GM19023 (cell line): ENCODE results near the gene CLPSL2.

Experiments
- ATAC-seq: cut with Tn5 transposase; IDR thresholded peaks from one replicate; pipeline ENCODE4 v1.9.1; 2021; ENCODE audit warnings: mild to moderate bottlenecking, moderate library complexity; ENCODE audit not compliant: unreplicated experiment

CLPSL2 gene

DNA sequence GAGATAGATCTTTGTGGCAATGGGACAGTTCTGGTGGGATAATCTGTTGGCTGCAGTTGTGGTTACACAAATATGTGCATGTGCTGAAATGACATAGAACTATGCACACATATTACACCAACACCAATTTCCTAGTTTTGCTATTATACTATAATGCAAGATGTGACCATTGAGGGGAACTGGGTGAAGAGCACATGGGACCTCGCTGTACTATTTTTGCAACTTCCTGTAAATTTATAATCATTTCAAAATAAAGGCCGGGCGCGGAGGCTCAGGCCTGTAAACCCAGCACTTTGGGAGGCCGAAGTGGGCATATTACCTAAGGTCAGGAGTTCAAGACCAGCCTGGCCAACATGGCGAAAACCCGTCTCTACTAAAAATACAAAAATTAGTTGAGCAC is 30.9 kb upstream of the CLPSL2 start:
- no peak for ATAC-seq

DNA sequence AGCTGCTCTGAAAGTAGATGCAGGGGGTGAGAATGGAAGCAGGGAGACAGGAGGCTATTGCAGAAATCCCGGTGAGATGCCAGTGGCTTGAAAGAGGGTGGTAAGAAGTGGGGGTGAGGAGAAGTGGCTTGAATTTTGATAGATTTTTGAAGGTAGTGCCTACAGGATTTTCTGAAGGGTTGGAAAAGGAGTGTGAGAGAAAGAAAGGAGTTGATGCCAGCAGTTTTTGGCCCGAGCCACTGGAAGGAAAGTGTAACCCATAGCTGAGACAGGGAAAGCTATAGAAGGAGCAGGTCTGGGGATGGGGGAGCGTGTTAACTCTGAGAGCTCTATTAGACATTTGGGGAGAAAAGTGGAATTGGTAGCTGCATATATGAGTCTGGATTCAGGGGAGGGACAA is 29.9 kb upstream of the CLPSL2 start:
- no peak for ATAC-seq

DNA sequence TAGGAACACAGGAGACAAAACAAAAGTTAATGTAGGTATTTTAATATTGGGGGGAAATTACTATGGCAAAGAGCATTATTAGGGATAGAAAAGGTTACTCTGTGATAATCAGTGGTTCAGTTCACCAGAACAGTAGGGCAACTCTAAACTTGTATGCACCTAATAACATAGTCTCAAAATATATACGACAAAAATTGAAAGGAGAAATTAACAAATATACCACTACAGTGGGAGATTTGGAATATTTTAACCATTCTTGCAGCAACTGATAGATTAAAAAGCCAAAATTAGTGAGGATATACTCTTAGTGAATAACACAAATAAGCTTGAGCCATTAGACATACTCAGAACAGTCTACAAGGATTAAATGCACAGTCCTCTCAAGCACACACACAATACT is 28.5 kb upstream of the CLPSL2 start:
- ATAC-seq = no peak

DNA sequence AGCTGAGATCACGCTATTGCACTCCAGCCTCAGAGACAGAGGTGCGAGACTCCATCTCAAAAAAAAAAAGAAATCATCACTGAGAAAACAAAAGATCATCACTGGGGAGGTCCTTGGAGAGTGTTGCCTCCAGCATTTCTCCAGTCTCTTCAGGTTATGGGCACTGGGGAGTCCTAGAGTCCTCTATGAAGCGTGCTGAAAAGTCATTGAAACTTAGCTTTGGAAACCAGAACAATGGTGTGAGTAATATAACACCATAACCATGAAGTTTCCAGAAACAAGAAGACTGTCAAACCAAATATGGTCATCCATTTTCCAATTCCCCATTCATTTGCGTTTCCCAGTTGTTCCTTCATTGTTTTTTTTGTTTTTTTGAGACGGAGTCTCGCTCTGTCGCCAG is 25.8 kb upstream of the CLPSL2 start:
- no peak for ATAC-seq

DNA sequence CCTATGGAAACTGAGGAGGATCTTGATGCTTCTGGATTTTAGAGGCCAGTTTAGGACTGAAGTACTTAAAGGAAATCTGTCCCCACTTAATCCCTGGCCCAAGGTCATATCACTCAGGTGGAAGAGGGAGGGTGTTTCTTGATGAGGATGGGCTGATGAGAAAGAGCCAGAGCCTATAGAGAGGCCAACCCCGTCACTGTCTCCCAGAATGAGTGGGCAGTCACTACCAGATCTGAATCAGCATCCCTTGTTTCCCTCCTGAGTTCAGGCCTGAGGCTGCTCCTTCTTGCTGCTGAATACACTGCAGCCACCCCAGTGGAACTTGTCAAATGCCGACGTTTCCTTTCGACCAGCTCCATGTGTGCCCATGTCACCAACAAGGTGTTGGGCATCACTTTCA is 24.8 kb upstream of the CLPSL2 start:
- ATAC-seq = no peak

DNA sequence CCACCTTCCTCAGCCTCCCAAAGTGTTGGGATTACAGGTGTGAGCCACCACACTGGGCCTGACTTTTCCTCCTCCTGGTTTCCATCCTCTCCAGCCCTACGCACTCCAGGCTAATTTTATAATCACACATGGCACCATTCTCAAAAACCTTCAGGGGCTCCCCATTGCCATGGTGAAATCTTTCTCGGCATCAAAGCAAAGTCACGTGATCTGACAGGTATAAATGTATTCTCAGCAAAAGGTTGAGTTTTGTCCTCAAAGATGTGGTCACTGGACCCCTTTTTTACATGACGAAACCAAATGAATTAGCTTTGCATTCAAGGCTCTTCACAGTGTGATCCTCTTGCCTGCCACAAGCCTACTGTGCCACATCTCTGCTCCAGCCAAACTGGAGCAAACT is 24.1 kb upstream of the CLPSL2 start:
- no peak for ATAC-seq

DNA sequence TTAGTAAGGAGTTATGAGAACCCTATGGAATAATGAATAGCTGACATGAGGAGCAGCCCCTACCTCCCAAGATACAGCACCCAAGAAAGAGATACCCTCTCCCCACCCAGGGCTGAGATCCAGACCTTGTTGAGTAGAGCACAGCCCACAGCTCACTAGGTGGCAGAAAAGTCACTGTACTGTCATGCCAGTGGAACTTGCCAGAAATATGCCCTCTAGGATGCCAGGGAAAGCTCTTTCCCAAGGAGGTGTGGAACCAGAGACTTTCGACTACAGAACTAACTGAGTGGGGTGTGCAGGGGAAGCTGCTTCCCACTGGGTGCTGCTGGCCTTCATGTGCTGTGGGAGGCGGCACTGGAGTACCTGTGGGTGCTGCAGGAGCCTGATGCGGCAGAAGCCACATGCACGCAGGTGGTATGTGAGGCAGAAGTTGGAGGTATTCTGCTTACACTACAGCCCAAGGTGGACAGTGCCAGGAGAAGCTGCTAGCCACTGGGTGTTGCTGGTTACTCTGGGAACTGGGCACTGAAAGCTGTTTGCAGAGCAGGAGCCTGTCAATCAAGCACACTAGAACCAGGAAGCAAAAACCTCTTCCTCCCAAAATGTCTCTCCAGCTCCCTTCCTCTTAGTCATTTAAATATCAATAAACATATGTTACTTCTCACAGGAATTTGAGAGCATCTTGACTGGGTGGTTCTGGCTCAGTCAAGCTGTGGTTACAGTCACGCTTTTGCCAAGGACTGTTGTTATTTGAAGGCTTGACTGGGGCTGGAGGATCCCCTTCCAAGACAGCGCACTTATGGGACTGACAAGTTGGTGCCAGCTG is 21.7 kb upstream of the CLPSL2 start:
- no peak for ATAC-seq

DNA sequence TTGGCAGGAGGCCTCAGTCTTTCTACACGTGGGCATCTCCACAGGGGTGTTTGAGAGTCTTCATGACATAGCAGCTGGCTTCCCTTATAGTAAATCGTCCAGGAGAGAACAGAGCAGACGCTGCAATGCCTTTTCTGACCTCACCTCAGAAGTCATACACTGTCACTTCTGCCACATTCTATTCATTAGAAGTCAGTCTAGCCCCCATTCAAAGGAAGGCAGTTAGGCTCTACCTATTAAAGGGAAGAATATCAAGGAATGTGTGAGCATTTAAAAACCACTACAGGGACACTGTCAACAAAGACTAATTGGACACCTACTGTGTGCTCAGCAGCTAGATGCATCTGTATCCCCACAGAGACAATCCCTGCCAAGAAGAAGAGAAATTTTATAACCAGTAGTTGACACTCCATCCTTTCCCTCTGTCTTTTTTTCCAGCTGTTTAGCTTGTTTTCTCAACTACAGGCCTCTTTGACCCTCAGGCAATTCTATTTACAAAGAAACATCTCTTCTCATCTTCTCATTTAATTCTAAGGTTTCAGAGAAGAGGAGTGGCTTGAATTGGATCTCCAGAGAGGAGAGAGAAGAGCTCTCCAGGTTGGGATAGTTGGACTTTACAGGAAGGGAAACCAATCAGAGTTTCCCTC is 21.0 kb upstream of the CLPSL2 start:
- no peak for ATAC-seq

DNA sequence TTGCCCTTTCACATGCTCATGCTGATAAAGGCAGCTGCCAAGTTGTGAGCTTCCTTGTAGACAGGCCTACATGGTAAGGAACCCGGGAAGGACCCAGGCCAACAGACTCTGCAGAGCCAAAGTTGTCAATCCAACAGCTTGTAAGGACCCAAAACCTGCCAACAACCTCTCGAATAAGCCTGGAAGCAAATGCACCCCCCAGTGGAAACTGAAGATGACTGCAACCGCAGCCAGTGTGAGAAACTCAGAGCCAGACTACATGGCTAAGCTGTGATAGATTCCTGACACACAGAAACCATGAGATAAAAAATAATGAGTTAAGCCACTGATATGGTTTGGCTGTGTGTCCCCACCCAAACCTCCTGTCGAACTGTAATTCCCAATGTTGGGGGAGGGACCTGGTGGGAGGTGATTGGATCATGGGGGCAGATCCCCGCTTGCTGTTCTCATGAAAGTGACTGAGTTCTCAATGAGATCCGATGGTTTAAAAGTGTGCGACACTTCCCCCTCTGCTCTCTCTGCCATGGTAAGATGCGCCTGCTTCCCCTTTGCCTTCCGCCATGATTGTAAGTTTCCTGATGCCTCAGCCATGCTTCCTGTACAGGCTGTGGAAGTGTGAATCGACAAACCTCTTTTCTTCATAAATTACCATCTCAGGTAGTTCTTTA is 18.8 kb upstream of the CLPSL2 start:
- ATAC-seq = no peak

DNA sequence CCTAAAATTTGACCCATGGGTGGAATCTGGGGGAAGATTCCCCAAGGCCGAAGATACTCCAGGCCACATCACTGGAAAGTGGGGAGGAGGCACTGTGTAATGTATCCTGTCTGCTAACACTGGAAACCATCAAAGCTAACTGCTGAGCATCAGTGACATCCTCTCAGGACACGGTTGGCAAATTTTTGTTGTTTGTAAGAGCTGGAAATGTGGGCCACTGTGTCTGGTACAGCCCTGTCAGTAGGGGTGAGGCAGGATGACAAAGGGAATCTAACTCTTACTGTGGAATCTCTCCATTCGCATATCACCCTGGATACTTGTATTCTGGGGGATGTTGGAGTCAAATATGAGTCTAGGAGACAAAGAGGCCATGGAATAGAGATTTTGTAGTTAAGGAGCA is 17.0 kb upstream of the CLPSL2 start:
- no peak for ATAC-seq

DNA sequence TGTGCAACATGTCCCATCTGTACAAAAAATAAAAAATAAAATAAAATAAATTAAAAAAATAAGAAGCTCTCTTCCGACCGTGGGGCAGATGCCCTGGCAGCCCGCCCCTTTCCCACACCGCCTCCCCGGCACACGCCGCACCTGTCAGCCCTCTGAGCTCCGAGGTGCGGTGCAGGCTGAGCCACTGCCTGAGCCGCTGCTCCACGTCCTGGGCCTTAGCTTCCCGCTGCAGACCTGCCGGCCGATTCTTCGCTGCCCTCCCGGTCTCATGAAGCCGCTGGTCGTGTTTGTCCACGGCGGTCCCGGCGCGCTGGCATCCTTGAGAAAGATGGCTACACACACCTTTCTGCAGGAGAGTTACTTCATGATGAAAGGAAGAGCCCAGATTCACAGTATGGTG is 10.7 kb upstream of the CLPSL2 start:
- no peak for ATAC-seq

DNA sequence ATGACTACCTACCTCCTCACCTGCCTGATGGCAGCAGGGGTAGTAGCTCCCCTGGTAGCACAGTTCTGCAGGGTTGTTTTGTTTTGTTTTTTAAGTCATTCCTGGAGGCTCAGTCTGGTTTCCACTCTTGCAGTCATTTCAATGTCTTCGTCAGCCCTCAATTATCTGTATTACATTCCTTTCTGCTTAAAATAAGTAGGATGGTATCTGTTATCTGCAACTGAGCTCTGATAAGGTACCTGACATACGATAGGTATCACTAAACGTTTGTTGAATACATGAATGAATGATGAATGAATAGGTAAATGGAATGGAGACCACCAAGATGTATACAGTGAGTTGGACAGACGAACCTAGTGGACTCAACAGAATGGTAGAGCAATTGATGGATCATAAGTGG is 7.2 kb upstream of the CLPSL2 start:
- ATAC-seq = no peak

DNA sequence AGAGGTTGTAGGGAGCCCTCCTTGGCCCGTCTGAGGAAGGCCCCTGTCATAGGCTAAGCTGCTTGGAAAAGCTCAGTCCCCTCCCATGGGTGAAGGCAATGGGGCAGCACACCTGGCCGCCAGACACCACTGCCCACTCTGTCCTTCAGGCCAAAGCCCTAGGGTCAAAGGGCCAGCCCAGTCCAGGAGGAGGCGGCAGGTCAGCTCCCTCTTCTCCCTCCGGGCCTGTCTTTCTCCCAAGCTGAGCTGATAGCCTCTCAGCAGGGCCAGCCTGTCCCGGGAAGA is 5.1 kb upstream of the CLPSL2 start:
- no peak for ATAC-seq

DNA sequence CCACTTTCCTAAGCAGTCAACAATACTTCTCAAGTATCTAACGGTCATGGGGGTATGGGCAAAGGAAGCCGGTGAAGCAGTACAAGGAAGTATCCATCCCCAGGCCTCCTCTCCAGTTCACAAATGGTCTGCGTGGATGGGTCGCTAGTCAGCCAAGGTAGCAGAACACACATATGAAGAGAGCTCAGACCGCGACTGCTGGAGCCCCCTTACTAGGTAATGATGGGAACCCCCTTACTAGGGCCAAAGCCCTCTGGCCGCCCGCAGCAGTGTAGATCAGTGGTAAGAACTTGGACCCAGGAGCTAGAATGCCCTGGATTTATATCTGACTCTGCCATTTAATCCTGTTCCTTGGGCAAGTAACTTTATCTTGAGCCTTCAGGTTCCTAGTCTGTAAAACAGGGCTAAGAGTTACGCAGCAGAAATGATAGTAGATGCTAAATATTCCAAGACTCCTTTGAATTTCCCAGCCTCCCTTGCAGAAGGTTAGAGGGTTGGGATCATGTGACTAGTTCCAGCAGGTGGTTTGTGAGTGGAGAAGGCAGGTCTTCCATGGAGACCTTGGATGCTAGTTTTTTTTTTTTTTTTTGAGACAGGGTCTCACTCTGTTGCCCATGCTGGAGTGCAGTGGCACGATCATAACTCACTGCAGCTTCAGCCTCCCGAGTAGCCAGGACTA is 2.1 kb upstream of the CLPSL2 start:
- no peak for ATAC-seq

DNA sequence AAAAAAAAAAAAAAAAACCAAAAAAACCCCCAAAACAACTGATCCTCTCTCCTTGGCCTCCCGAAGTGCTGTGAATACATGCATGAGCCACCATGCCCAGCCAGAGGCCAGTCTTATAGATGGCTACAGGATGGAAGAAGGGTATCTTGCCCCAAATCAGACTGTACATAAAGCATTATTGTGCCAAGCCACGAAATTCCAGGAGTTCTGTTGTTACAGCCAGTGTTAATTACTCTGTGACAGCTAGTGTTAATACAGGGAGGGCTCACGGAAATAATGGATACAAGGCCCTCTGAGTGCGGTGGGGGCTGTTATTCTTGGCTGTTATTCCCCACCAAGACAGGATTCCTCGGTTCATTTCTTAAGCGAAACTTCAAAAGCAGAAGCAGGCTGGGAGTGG is 1.4 kb upstream of the CLPSL2 start:
- no peak for ATAC-seq

DNA sequence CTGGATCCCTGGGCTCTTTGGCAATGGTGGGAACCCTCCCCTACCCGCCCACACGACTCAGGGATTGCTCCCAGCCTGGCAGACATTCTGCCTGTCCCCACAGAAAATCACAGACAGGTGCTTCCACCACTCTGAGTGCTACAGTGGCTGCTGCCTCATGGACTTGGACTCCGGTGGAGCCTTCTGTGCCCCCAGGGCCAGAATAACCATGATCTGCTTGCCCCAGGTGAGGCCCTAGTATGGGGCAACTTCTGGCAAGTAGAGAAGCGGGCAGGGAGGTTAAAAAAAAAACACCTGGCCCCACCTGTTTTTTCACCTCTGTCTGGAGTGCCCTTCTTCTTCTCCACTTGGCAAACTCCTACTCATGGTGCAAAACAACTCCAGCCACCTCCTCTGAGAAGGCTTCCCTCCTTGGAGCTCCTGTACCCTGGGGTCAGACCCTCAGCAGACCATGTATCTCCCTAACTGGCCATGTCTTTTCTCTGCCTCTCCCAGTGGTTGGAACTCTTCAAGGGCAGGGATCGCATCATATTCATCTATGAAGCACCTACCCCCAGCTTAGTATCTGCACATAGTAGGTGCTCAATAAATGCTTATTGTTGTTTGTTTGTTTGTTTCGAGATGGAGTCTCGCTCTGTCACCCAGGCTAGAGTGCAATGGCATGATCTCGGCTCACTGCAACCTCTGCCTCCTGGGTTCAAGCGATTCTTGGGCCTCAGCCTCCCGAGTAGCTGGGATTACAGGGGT is 1.1 kb downstream of the CLPSL2 start:
- ATAC-seq = no peak

DNA sequence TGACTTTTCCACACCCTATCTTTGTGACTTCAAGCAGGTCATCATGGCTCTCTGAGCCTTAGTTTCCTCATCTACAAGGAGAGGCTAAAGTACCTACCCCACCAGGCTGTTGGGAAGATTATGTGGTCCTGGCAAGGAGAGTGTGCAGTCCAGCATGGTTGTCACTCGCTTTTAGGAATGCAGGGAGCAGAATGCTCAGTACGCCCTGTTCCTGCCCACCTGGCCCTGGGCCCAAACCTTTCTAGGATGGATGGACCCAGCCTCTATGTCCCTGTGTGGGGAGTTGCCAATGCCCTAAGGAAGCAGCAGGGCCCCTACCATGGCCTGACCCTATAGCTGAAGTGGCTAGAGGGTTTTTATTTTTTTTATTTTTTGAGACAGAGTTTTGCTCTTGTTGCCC is 2.0 kb downstream of the CLPSL2 start:
- ATAC-seq = no peak

DNA sequence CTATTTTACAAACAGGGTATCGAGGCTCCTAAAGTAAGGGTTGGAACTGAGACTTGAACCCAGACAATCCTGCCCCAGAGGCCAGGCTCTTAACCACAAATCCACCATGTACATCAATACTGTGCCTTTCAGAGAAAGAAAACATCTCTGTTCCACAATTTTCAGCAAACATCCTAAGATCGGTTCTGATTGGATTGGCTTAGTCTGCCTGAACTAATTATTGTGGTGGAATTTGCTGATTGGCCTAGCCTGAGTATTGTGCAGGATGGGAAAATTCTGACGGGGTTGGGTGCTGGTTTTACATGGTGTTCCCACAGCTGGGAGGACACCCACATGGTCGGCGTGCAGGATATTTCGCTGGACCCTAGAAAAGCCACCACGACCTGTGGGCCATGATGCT is 4.3 kb downstream of the CLPSL2 start, which contains the start of gene CLPSL1:
TSS of gene CLPSL1 (plus strand) at position 301 of the 400 bp plus-strand sequence. CDS start at position 393, 92 bp downstream.
- ATAC-seq = no peak

DNA sequence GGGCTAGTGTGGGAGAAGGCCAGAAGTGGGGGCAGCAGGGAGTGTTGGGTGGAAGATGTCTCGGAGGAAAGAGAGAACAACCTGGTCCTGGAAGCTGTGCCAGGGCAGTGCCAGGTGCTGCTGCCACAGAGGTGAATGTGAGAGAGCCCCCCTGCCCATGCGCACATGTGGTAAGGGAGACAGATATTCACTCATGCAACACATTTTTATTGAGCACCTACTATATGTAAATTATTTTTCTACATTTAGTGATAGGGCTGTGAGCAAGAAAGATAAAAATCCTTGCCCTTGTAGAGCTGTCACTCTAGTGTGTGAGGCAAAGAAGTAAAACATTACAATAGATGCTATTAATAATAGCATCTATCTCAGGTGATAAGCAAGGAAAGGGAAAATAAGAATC is 4.9 kb downstream of the CLPSL2 start:
- ATAC-seq = no peak

DNA sequence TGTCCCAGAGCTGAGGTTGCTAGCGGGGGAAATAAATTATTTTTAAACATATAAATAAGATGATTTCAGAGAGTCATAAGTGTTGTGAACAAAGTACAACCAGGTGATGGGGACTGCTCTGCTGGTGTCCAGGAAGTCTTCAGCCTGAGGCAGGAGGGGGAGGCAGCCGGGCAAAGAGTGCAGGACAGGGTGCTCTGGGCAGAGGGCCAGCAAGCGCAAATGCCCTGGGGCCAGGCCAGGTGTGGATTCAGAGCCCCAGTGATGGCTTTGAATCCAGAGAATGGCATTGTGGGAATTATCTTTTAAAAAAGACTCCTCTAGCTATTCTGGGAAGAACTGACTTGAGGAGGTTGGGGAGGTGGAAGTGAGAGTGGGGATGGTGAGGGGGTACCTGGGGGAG is 6.0 kb downstream of the CLPSL2 start:
- ATAC-seq = no peak

DNA sequence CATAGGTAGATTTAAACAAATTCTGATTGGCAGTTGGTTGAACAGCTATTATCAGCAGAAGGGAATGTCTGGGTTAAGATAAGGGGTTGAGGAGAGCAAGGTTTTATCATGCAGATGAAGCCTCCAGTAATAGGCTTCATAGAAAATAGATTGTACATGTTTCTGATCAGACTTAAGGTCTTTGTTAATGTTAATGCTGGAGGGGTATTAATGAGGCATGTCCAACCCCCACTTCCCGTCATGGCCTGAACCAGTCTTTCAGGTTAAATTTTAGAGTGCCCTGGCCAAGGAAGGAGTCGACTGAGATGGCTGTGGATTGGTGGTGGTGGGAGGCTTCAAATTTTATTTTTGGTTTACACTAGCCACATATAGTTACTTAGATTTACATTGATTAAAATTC is 7.8 kb downstream of the CLPSL2 start:
- ATAC-seq = no peak
